DND-41 (cell line): Measurements from ENCODE around the gene CSNK1G2.

ENCODE experiments used
- CTCF ChIP-seq: IDR thresholded peaks from 2 replicates; pipeline ENCODE4 v1.5.1; 2012; ENCODE audit warnings: borderline replicate concordance, low read length, moderate library complexity, mild to moderate bottlenecking; ENCODE audit not compliant: poor library complexity, severe bottlenecking; ENCODE audit errors: extremely low read depth
- EZH2 ChIP-seq: IDR thresholded peaks from 3 replicates; pipeline ENCODE4 v1.6.1; 2012; ENCODE audit warnings: borderline replicate concordance, low read depth, mild to moderate bottlenecking, moderate library complexity, low read length, inconsistent platforms; ENCODE audit not compliant: severe bottlenecking

DNA sequence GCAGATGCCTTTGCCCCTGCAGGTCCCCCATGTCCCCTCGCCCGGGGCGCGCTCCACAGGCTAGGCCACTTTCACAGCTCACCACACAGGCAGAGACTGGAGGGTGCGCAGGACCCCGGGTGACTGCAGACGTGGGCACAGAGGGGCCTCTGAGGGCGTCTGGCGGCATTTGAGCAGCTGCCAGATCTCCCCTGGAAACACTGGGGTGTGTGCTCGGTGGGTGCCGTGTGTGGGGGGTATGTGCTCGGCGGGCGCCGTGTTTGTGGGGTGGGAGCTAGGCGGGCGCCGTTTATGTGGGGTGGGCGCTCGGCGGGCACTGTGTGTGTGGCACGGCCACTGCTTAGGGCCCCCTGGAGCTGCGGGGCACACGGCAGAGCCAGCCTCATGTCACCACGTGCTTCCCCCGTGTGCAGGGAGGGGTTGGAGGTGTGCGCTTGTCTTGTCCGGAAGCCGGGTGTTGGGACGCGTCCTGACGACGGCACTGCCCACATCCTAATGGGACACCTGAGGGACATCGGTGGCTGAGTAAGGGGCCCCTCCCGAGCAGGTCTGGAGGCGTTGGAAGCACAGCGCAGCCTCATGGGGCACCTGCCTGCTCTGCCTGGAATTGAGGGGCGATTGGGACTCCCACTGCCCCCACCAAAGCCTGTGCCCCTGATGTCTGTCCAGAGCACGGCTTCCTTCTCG, 16.7 kb downstream of the CSNK1G2 start:
- TF ChIP-seq CTCF = no peak
- TF ChIP-seq EZH2 = no peak
